GM19025 (cell line): ENCODE results near the gene CRISP1.
"Not testable (repeated sequence)": the region's sequence is repeated elsewhere in the genome, so short reads cannot be mapped to it uniquely, and the experiment has no call there.

Experiments
- ATAC-seq: cut with Tn5 transposase; IDR thresholded peaks from one replicate; pipeline ENCODE4 v1.9.1; 2021; ENCODE audit warnings: mild to moderate bottlenecking, low read depth, moderate library complexity; ENCODE audit not compliant: unreplicated experiment

CRISP1 gene

GRCh38 chr6:49847014-49847413 is 19.3 kb downstream of the CRISP1 start:
- no peak for ATAC-seq

DNA sequence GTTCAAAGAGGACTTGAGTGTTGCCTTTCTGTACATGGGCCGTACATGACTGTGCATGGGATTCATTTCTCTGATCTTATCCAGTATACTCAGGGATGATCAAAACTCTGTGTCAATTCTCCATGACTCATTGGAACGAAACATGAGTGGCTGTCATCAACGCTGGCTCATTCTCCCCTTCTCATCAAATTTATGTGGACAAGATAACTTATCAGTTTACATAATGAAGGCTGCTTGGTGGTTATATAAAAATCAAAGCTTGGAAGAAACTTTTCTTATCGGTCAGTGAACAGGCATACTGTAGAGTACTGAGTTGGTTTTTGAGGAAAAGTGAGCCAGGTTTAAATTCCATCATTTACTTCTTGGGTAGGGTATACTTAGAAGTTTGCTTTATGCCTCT is 24.9 kb downstream of the CRISP1 start:
- ATAC-seq = no peak

DNA sequence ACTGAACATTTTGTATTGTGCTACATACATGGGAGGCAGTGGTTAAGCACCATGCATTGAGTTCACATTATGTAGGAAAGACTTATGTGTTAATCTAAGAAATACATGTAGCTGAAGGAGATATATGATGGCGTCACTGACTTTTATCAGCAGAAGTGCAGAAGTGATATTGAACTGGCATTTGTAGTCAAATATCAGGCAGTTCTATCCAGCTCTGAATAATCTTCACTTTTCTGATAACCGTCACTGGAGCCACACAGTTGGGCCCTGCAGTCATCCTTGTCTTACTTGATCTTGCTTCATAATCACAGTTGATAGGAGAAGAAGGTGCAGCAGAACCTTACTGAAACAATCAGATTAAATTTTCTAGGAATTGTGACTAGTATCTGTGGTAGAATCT is 26.4 kb downstream of the CRISP1 start:
- ATAC-seq = no peak

- ATAC-seq = no peak
These were observed 27.2 kb downstream of the CRISP1 start for GRCh38 chr6:49839162-49839561.

DNA sequence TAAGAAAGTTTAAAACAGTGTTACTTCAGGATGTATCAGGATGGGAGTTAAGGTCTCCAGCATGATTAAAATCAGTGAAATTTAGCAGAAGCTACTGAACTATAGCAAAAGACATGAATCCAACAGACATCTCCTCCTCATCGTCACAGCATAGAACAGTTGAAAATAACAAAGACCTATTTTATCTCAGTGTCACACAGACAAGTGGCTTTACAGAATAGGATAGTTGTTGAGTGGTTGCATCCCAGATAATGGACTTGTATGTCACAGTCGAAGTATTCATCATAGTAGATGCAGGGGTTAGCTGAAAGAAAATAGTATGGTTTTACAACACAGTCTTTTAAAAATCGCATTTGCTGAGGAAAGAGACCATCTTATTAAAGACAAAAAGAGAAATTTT is 31.2 kb downstream of the CRISP1 start:
- ATAC-seq = no peak

DNA sequence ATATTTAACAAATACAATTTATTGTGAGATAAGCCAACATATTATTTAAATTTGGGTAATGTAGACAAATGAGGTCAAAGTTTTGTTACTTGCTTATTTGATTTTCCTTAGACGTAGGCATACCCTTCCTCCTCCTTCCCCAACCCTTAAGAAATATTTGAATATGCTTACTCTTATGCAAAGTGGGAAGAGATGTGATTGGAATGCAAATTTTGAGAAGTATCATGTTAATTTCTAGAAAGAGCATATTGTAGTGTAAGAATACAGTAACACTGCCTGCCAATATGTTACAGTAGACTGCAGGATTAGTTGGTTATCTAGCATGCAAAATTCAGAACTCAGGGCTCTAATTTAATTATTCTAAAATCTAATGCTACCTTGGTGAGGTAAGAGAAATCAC is 32.9 kb downstream of the CRISP1 start:
- no peak for ATAC-seq

DNA sequence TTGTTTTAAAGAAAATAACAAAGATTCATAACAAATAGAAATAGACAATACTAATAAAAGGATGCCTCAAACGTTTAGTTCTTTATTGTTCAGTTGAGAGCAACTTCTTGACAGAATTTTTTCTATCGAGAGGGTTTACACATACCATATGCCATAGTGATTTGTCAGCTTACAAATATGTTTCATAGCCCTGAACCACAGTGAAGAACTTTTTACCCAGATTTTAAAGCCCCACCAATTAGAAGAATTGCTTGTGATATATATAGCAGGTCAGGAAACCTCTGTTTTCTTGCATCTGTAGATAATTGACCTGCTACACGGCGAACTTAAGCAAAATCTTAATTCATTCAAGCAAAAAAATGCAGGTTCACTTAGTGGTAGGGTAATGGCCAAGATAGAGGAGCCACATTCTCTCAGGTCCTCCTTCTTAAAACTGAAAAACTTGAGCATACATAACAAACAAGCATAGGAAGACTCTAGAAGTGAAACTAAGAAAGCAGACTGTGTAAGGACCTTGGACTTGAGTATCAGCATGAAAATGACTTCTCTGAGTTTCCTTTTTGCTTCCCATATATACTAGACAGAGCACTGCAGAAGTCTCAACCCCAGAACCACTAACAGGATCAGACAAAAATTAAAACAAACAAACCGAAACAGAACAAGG is 39.5 kb downstream of the CRISP1 start:
- peak; percentile 95 for ATAC-seq

- no peak for ATAC-seq
These were observed 51.2 kb downstream of the CRISP1 start for GRCh38 chr6:49815166-49815565.

DNA sequence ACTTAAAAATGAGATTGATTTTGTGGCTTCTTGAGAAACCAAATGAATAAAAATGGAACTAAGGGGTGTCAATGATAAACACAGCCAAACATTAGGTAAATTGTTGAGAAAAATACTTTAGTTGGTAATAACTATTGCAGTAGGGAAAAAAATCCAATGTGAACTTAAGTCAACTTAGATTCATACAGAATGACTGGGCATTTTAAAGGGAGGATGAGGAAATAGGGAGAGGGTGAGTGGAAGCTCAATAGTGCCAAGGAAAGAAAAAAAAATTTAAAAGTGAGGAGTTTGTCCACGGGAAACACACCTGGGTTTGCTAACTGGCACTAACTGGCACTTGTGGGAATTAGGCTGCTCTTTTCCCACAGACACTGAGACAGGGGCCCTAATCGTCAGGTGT is 53.1 kb downstream of the CRISP1 start:
- ATAC-seq = no peak

GRCh38 chr6:49806145-49806544 is 60.2 kb downstream of the CRISP1 start:
- ATAC-seq = no peak

GRCh38 chr6:49805246-49805645 is 61.1 kb downstream of the CRISP1 start:
- ATAC-seq = no peak

DNA sequence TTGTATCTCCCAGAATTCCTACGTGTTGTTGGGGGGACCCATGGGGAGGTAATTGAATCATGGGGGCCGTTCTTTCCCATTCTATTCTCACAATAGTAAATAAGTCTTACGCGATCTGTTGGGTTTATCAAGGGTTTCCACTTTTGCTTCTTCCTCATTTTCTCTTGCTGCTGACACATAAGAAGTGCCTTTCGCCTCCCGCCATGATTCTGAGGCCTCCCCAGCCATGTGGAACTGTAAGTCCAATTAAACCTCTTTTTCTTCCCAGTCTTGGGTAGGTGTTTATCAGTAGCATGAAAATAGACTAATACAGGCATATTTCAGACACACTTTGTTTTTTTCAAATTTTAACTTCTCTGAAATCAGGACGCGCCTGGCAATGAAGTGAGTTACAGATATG is 64.8 kb downstream of the CRISP1 start:
- ATAC-seq = no peak

DNA sequence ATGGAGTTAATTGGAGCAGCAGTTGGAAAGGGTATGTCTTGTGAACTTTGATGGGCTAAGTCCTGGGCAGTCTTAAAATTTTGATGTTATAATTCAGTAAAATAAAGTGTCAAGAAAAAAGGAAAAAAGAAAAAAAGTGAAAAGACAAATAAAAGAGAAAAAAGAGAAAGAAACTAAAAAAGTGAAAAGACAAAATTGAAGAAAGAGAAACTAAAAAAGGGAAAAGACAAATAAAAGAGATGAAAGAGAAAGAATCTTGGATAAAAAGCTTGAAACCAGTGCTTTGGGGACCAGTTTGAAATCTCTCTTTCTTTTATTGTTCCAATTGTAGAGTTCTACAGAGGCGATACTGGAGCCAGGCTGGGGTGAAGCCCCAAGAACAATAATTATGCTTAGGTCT is 67.2 kb downstream of the CRISP1 start:
- ATAC-seq = no peak

DNA sequence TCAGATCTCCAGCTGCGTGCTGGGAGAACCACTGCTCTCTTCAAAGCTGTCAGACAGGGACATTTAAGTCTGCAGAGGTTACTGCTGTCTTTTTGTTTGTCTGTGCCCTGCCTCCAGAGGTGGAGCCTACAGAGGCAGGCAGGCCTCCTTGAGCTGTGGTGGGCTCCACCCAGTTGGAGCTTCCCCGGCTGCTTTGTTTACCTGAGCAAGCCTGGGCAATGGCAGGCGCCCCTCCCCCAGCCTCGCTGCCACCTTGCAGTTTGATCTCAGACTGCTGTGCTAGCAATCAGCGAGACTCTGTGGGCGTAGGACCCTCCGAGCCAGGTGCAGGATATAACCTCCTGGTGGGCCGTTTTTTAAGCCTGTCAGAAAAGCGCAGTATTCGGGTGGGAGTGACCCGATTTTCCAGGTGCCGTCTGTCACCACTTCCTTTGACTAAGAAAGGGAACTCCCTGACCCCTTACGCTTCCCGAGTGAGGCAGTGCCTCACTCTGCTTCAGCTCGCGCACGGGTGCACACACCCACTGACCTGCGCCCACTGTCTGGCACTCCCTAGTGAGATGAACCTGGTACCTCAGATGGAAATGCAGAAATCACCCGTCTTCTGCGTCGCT is 69.4 kb downstream of the CRISP1 start:
- not testable (repeated sequence) for ATAC-seq

- no peak for ATAC-seq
These were observed 76.0 kb downstream of the CRISP1 start for GRCh38 chr6:49790341-49790740.

DNA sequence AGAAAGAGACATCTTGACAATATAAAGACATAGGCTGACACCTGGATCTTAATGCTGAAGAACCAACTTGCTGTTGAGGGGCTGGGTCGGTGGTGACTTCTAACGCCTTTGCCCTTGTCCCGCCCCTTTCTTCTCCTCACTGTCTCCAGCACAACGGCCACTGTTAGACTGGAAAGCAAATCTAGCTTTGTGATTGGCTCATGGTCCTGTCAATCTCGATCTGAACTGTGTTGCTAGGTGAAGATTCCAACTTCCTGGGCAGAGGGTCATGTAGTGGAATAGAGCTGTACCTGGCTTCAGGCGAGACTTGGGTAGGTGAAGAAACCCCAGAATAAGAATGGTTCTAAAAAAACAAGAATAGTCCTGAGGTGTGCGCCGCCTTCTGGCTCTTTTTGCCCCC is 79.2 kb downstream of the CRISP1 start, which contains the start of gene PGK2:
PGK2 (minus strand) TSS at position 110 of the 400 bp plus-strand sequence; CDS start at position 12, 98 bp downstream.
- no peak for ATAC-seq

DNA sequence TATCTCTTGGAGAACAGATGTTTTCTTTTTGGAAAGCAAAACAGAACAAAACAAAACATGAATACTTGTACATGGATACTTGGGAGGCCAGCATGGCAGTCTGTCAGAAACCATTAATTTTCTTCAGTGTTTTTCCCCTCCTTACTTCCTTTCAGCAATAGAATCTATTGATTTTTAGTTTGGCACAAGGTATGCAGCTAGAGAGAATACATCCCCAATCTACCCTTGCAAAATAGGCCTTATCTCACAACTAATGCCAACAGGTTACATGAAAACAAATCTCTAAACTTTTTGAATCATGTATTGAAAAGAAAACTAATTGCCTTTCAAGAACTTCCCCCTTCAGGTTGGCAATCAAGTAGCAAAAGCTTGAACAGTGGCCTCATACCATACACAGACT is 82.1 kb downstream of the CRISP1 start:
- ATAC-seq = no peak
